K562 (cell line): ENCODE measurements around the gene NEURL2. TPM values are rescaled to one million over a fixed set of nuclear protein-coding genes. Genes with fewer than 3 reads are reported as not detected.
A peak's percentile ranks its signal among the peaks of the same experiment; 100 is the strongest.

Source experiments
- ATF3 ChIP-seq, 2 experiments: fragments of 450-650 bp in 1 of 2; sonication (generic) in 1 of 2; formaldehyde crosslinking in 1 of 2; IDR thresholded peaks in 1 of 2; conservative IDR thresholded peaks in 1 of 2; 2 replicates each; pipeline versions ENCODE4 v1.6.1 to v1.8.1; 2016 to 2023; ENCODE audit warnings: mild to moderate bottlenecking in 2 of 2, moderate library complexity in 2 of 2, inconsistent platforms in 1 of 2, missing genetic modification reagents in 1 of 2
- BMI1 ChIP-seq: fragments of 150-350 bp; IDR thresholded peaks from 2 replicates; pipeline ENCODE4 v1.6.1; 2014; ENCODE audit warnings: low read length
- CREB3 ChIP-seq: fragments of 450-650 bp; conservative IDR thresholded peaks from 2 replicates; pipeline ENCODE4 v1.6.1; 2016; ENCODE audit warnings: missing genetic modification characterization, low read depth, mild to moderate bottlenecking, missing compliant biosample characterization, moderate library complexity
- DEAF1 ChIP-seq: fragments of 450-650 bp; formaldehyde crosslinking; IDR thresholded peaks from 2 replicates; pipeline ENCODE4 v1.4.0; 2020; ENCODE audit warnings: mild to moderate bottlenecking, moderate library complexity
- ELK1 ChIP-seq: sonication (generic); formaldehyde crosslinking; IDR thresholded peaks from 2 replicates; pipeline ENCODE4 v1.8.1; 2022; ENCODE audit warnings: missing genetic modification reagents
- ERF ChIP-seq: fragments of 450-650 bp; formaldehyde crosslinking; IDR thresholded peaks from 2 replicates; pipeline ENCODE4 v1.4.0; 2020; ENCODE audit warnings: mild to moderate bottlenecking, mixed read lengths
- HDAC1 ChIP-seq, 2 experiments: fragments of 450-650 bp; IDR thresholded peaks; 2 replicates each; pipeline ENCODE4 v1.6.1; 2016 to 2017; ENCODE audit warnings: inconsistent platforms in 1 of 2, mild to moderate bottlenecking in 1 of 2, moderate library complexity in 1 of 2
- HNRNPK ChIP-seq: fragments of 200-400 bp; formaldehyde crosslinking; IDR thresholded peaks from one replicate; pipeline ENCODE4 v1.6.1; 2018; ENCODE audit warnings: mild to moderate bottlenecking, low read depth, low read length; ENCODE audit not compliant: poor library complexity, severe bottlenecking
- IFI16 ChIP-seq: fragments of 250-450 bp; sonication (Bioruptor Pico); IDR thresholded peaks from 2 replicates; pipeline ENCODE4 v2.1.2; 2022; ENCODE audit warnings: mild to moderate bottlenecking, inconsistent platforms
- LCOR ChIP-seq: sonication (generic); formaldehyde crosslinking; IDR thresholded peaks from 2 replicates; pipeline ENCODE4 v1.8.0; 2022; ENCODE audit warnings: mild to moderate bottlenecking, missing genetic modification reagents
- MTF1 ChIP-seq: fragments of 250-450 bp; sonication (Bioruptor Pico); IDR thresholded peaks from 2 replicates; pipeline ENCODE4 v1.9.0; 2021; ENCODE audit warnings: moderate library complexity, mild to moderate bottlenecking, inconsistent platforms, borderline replicate concordance
- SMARCA4 ChIP-seq: fragments of 450-650 bp; IDR thresholded peaks from 2 replicates; pipeline ENCODE4 v1.6.1; 2016
- XRCC4 ChIP-seq: IDR thresholded peaks from one replicate; pipeline ENCODE4 v1.6.1; 2011; ENCODE audit not compliant: insufficient read depth, insufficient read length; ENCODE audit errors: extremely low read depth
- ZFPM2 ChIP-seq: fragments of 250-450 bp; sonication (Bioruptor Pico); IDR thresholded peaks from 2 replicates; pipeline ENCODE4 v1.5.1; 2022; ENCODE audit warnings: mild to moderate bottlenecking
- ZNF280B ChIP-seq: fragments of 250-450 bp; sonication (Bioruptor Pico); IDR thresholded peaks from 2 replicates; pipeline ENCODE4 v1.5.1; 2021; ENCODE audit warnings: mild to moderate bottlenecking
- ZNF551 ChIP-seq: fragments of 250-450 bp; sonication (Bioruptor Pico); IDR thresholded peaks from 2 replicates; pipeline ENCODE4 v1.5.0; 2021; ENCODE audit warnings: mild to moderate bottlenecking, moderate library complexity
- ZNF830 ChIP-seq: fragments of 250-450 bp; sonication (Bioruptor Pico); IDR thresholded peaks from 2 replicates; pipeline ENCODE4 v1.5.0; 2021; ENCODE audit warnings: mild to moderate bottlenecking
- polyA plus RNA-seq, 8 experiments: library from polyadenylated mRNA; depleted of rRNA in 4 of 8; stranded (reverse) in 5 of 8; unstranded in 3 of 8; fragments of >200 nt; fragmentation: Nextera tagmentation in 2 of 8; fragmentation: Illumina TruSeq in 1 of 8; extraction: Ambion mirVana in 2 of 8; extraction: Trizol in 1 of 8; gene quantifications; 2 replicates each; pipeline versions ENCODE4 v1.2.1 to v1.2.3, GENCODE V29; 2011 to 2014; ENCODE audit warnings: inconsistent platforms in 1 of 8, missing spikeins in 1 of 8
- total RNA-seq, 7 experiments: library from RNA; depleted of rRNA in 6 of 7; stranded (reverse); fragments of >200 nt in 6 of 7; fragmentation: Illumina TruSeq in 2 of 7; extraction: Trizol in 2 of 7; gene quantifications; 2 replicates each; pipeline versions ENCODE4 v1.2.1 to v1.2.3, GENCODE V29; 2011 to 2021; ENCODE audit warnings: low replicate concordance in 1 of 7
- TF ChIP-seq, protein P1 (sequence below), 2 experiments: IDR thresholded peaks; 2 replicates each; pipeline ENCODE4 v1.6.1; 2011; ENCODE audit warnings: borderline replicate concordance in 1 of 2, control low read depth in 1 of 2, low read depth in 1 of 2, low read length in 1 of 2, mild to moderate bottlenecking in 1 of 2, mixed read lengths in 1 of 2, moderate library complexity in 1 of 2; ENCODE audit not compliant: insufficient read depth in 1 of 2, insufficient read length in 1 of 2, poor library complexity in 1 of 2, severe bottlenecking in 1 of 2; ENCODE audit errors: extremely low read depth in 1 of 2

Gene NEURL2
- total and polyA plus RNA-seq, 9 of the 15 experiments (the other 6 are each of a cell fraction or from before 2014, with no cell fraction given), result 0.22 to 1.9 (median 0.50) TPM; not detected in 1

DNA sequence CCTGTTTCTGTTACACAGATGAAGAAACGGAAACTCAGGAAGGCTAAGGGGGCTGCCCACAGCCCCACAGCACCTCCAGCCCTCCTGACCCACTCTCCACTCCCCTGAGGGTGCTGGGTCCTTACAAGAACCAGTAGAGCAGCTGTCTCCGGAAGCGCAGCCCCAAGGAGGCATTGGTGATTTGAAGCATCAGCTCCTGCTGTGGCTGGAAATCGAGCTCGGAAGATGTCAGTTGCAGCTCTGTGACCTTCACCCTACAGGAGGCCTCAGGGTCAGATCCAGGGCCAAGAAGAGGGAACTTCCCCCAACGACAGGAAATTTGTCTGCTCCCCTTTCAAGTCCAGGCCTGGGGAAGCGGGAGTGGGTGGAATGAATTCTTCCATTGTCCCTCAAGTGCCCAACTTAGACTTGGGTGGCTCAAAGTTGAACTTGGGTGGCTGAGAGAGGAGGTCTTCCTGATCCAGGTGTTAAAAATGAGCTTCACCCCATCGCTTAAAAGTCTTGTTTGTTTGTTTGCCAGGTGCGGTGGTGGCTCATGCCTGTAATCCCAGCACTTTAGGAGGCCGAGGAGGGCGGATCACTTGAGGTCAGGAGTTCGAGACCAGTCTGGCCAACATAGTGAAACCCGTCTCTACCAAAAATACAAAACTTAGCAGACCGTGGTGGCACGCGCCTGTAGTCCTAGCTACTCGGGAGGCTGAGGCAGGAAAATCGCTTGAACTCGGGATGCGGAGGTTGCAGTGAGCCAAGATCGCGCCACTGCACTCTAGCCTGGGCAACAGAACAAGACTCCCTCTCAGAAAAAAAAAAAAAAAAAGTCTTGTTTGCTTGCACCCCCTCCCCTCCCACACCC lies 19.0 kb upstream of the NEURL2 start (continued):
- TF ChIP-seq ZNF830 (CRISPR knock-in tag) (no peak), BMI1 (no peak), MTF1 (CRISPR knock-in tag) (no peak), LCOR (CRISPR knock-in tag) (no peak), HNRNPK (no peak), CREB3 (0 out of 2 replicates have a peak, but pooled peaks have one; percentile 40), DEAF1 (CRISPR knock-in tag) (no peak), SMARCA4 (no peak), ELK1 (CRISPR knock-in tag) (no peak), ATF3 (IDR thresholded peaks at IDR 0.05) (no peak), ATF3 (CRISPR knock-in tag; conservative IDR thresholded peaks at IDR 0.05) (no peak), ZFPM2 (CRISPR knock-in tag) (no peak), XRCC4 (no peak), HDAC1 (IDR thresholded peaks at IDR 0.05) (0 out of 4 replicates have a peak, but pooled peaks of 1 of the 2 experiments have one; percentile 3), ZNF280B (CRISPR knock-in tag) (no peak), ZNF551 (CRISPR knock-in tag) (no peak), ERF (CRISPR knock-in tag) (no peak), IFI16 (CRISPR knock-in tag) (no peak)
- TF ChIP-seq, protein P1, sequence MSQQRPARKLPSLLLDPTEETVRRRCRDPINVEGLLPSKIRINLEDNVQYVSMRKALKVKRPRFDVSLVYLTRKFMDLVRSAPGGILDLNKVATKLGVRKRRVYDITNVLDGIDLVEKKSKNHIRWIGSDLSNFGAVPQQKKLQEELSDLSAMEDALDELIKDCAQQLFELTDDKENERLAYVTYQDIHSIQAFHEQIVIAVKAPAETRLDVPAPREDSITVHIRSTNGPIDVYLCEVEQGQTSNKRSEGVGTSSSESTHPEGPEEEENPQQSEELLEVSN (IDR thresholded peaks at IDR 0.05; ENCODE audit: borderline replicate concordance in 1 of 2, extremely low read depth in 1 of 2, insufficient read depth in 1 of 2, insufficient read length in 1 of 2, low read depth in 1 of 2, low read length in 1 of 2, poor library complexity in 1 of 2, severe bottlenecking in 1 of 2), result no peak
